Mucosa of stomach (tissue), 1 donor: Measurements from ENCODE around the gene BAX.

Source experiments
- H3K27me3 ChIP-seq: one replicate; pipeline ENCODE4 v1.7.0; 2013; ENCODE audit warnings: mild to moderate bottlenecking, low read length; ENCODE audit not compliant: control insufficient read depth, insufficient read depth
- H3K36me3 ChIP-seq: one replicate; pipeline ENCODE4 v1.7.0; 2013; ENCODE audit warnings: low read length; ENCODE audit not compliant: control insufficient read depth, insufficient read depth
- H3K4me1 ChIP-seq: one replicate; pipeline ENCODE4 v1.7.0; 2013; ENCODE audit warnings: mild to moderate bottlenecking, low read length; ENCODE audit not compliant: control insufficient read depth, insufficient read depth
- H3K4me3 ChIP-seq: one replicate; pipeline ENCODE4 v1.7.0; 2013; ENCODE audit warnings: low read length
- H3K9ac ChIP-seq: one replicate; pipeline ENCODE4 v1.7.0; 2013; ENCODE audit warnings: mild to moderate bottlenecking, low read length, moderate library complexity
- H3K9me3 ChIP-seq: one replicate; pipeline ENCODE4 v1.7.0; 2013; ENCODE audit warnings: mild to moderate bottlenecking, low read length, moderate library complexity; ENCODE audit not compliant: control insufficient read depth
- donor health status: Pancreatic carcinoma.

Gene BAX

GRCh38 chr19:48966541-48967345, 12.1 kb downstream of the BAX start:
- Histone ChIP-seq H3K4me3 (peak overlapping the region; percentile 66), H3K4me1 (peaks cover 42% of the 10 kb centered on the region), H3K9me3 (no peaks in the 10 kb centered on the region), H3K27me3 (no peaks in the 10 kb centered on the region), H3K36me3 (peaks cover 4% of the 10 kb centered on the region), H3K9ac (peak overlapping the region; percentile 81)

- no peaks in the 10 kb centered on the region for H3K27me3 ChIP-seq
- H3K36me3 ChIP-seq: peaks cover 4% of the 10 kb centered on the region
- H3K9me3 ChIP-seq: no peaks in the 10 kb centered on the region
- H3K4me1 ChIP-seq: peaks cover 34% of the 10 kb centered on the region
- H3K9ac ChIP-seq: peak overlapping the region; percentile 81
- no peak overlapping the region for H3K4me3 ChIP-seq
These were observed 12.9 kb downstream of the BAX start for GRCh38 chr19:48967346-48968178.

- peak overlapping the region; percentile 9 for H3K9ac ChIP-seq
- H3K4me3 ChIP-seq: no peak overlapping the region
- H3K9me3 ChIP-seq: no peaks in the 10 kb centered on the region
- peaks cover 4% of the 10 kb centered on the region for H3K36me3 ChIP-seq
- no peaks in the 10 kb centered on the region for H3K27me3 ChIP-seq
- peaks cover 27% of the 10 kb centered on the region for H3K4me1 ChIP-seq
These were observed 13.5 kb downstream of the BAX start for GRCh38 chr19:48968179-48968661.

- H3K4me3 ChIP-seq: no peak overlapping the region
- H3K9me3 ChIP-seq: no peaks in the 10 kb centered on the region
- no peak overlapping the region for H3K9ac ChIP-seq
- H3K4me1 ChIP-seq: peaks cover 21% of the 10 kb centered on the region
- peaks cover 4% of the 10 kb centered on the region for H3K36me3 ChIP-seq
- no peaks in the 10 kb centered on the region for H3K27me3 ChIP-seq
These were observed 14.1 kb downstream of the BAX start for GRCh38 chr19:48968813-48969218.

GRCh38 chr19:48969276-48970138, 14.8 kb downstream of the BAX start:
- Histone ChIP-seq H3K9ac (no peak overlapping the region), H3K27me3 (no peaks in the 10 kb centered on the region), H3K4me1 (peaks cover 15% of the 10 kb centered on the region), H3K4me3 (no peak overlapping the region), H3K9me3 (no peaks in the 10 kb centered on the region), H3K36me3 (peaks cover 4% of the 10 kb centered on the region)

- Histone ChIP-seq H3K9me3 (no peaks in the 10 kb centered on the region), H3K4me1 (peaks cover 12% of the 10 kb centered on the region), H3K4me3 (no peak overlapping the region), H3K9ac (no peak overlapping the region), H3K36me3 (peaks cover 4% of the 10 kb centered on the region), H3K27me3 (no peaks in the 10 kb centered on the region)
These were observed 15.6 kb downstream of the BAX start for GRCh38 chr19:48970139-48970766.

- H3K27me3 ChIP-seq: no peaks in the 10 kb centered on the region
- peaks cover 12% of the 10 kb centered on the region for H3K4me1 ChIP-seq
- H3K9ac ChIP-seq: no peak overlapping the region
- H3K4me3 ChIP-seq: no peak overlapping the region
- H3K36me3 ChIP-seq: peaks cover 4% of the 10 kb centered on the region
- no peaks in the 10 kb centered on the region for H3K9me3 ChIP-seq
These were observed 16.3 kb downstream of the BAX start for GRCh38 chr19:48970923-48971395.

- H3K4me1 ChIP-seq: no peaks in the 10 kb centered on the region
- H3K9me3 ChIP-seq: no peaks in the 10 kb centered on the region
- no peak overlapping the region for H3K4me3 ChIP-seq
- H3K9ac ChIP-seq: no peak overlapping the region
- H3K36me3 ChIP-seq: peaks cover 3% of the 10 kb centered on the region
- H3K27me3 ChIP-seq: no peaks in the 10 kb centered on the region
These were observed 21.5 kb downstream of the BAX start for GRCh38 chr19:48975947-48976847.

GRCh38 chr19:48977061-48977460, 22.4 kb downstream of the BAX start:
- no peak overlapping the region for H3K4me3 ChIP-seq
- H3K9ac ChIP-seq: no peak overlapping the region
- peaks cover 3% of the 10 kb centered on the region for H3K36me3 ChIP-seq
- H3K27me3 ChIP-seq: no peaks in the 10 kb centered on the region
- H3K9me3 ChIP-seq: no peaks in the 10 kb centered on the region
- no peaks in the 10 kb centered on the region for H3K4me1 ChIP-seq

- Histone ChIP-seq H3K9me3 (no peaks in the 10 kb centered on the region), H3K4me3 (no peak overlapping the region), H3K36me3 (peaks cover 8% of the 10 kb centered on the region), H3K4me1 (no peaks in the 10 kb centered on the region), H3K9ac (no peak overlapping the region), H3K27me3 (no peaks in the 10 kb centered on the region)
These were observed 27.6 kb downstream of the BAX start for GRCh38 chr19:48982280-48982679.
